DOHH2 (cell line): Measurements from ENCODE around the gene WNT3A.

ENCODE experiments used
- EZH2phosphoT487 ChIP-seq: fragments of 200-600 bp; sonication (generic); IDR thresholded peaks from 2 replicates; pipeline ENCODE4 v1.6.1; 2017; ENCODE audit warnings: borderline replicate concordance, mild to moderate bottlenecking, antibody characterized with exemption, low read length, moderate library complexity, mixed read lengths
- TF ChIP-seq, protein P1 (sequence below): fragments of 200-600 bp; sonication (generic); IDR thresholded peaks from one replicate; pipeline ENCODE4 v1.5.1; 2014; ENCODE audit warnings: antibody characterized with exemption, mild to moderate bottlenecking, low read depth, low read length; ENCODE audit not compliant: poor library complexity, severe bottlenecking

DNA sequence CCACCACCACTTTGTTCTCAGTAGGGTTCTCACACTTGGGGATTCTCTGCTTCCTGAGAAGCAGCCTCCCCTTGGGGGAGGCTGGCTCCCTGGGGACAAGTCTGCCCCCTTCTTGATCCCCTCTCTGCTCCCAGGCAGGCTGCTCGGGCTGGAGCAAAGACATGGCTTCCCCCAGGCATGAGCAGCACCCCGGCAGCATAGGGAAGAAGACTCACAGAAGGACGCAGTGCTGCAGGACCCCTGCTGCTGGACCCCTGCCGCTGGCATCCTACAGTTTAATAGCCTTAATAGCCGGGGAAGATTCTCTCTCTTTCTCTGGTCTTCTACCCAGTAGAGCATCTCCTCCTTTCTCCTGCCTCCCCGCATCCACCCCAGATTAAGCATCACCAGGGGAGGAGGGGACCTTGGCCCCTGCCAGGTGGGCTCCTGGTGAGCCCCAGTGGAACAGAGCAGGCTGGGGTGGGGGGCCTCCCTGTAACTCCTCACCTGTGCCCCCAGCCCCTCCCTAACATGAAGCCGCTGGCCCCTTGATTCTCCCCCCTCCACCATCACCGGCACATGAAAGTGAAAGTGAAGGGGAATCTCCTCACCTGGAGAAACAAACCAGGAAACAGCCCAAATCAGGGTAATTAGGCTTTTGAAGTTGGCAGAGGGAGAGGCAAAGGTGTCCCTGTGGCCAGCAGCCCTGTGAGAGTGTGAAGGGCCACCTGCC, 2.5 kb downstream of the WNT3A start:
- TF ChIP-seq, protein P1, sequence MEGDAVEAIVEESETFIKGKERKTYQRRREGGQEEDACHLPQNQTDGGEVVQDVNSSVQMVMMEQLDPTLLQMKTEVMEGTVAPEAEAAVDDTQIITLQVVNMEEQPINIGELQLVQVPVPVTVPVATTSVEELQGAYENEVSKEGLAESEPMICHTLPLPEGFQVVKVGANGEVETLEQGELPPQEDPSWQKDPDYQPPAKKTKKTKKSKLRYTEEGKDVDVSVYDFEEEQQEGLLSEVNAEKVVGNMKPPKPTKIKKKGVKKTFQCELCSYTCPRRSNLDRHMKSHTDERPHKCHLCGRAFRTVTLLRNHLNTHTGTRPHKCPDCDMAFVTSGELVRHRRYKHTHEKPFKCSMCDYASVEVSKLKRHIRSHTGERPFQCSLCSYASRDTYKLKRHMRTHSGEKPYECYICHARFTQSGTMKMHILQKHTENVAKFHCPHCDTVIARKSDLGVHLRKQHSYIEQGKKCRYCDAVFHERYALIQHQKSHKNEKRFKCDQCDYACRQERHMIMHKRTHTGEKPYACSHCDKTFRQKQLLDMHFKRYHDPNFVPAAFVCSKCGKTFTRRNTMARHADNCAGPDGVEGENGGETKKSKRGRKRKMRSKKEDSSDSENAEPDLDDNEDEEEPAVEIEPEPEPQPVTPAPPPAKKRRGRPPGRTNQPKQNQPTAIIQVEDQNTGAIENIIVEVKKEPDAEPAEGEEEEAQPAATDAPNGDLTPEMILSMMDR: no peak
- TF ChIP-seq EZH2phosphoT487: no peak
